A673 (cell line): ENCODE data around the gene MRC1.

Experiments used
- CTCF ChIP-seq: fragments of 300-800, 200-600 bp; sonication (generic); conservative IDR thresholded peaks from 2 replicates; pipeline ENCODE4 v1.5.1; 2017; ENCODE audit warnings: low read depth, mild to moderate bottlenecking, antibody characterized with exemption, low read length, moderate library complexity, mixed read lengths
- EZH2 ChIP-seq: fragments of 200-600 bp; sonication (generic); IDR thresholded peaks from 2 replicates; pipeline ENCODE4 v1.6.1; 2017; ENCODE audit warnings: borderline replicate concordance, low read depth, mild to moderate bottlenecking, mixed read lengths, antibody characterized with exemption, low read length; ENCODE audit not compliant: poor library complexity, severe bottlenecking

GRCh38 chr10:17765602-17766001 is 43.5 kb upstream of the MRC1 start:
- TF ChIP-seq CTCF (no peak), EZH2 (no peak)
